OCI-LY1 (cell line): ENCODE measurements around the gene CDKAL1.

Experiments used
- CTCF ChIP-seq: fragments of 200-600 bp; sonication (generic), shearing (Covaris generic); IDR thresholded peaks from 2 replicates; pipeline ENCODE4 v1.5.1; 2017; ENCODE audit warnings: mild to moderate bottlenecking, antibody characterized with exemption, low read length, moderate library complexity, mixed read lengths
- EZH2 ChIP-seq: fragments of 200-600 bp; sonication (generic), shearing (Covaris generic); IDR thresholded peaks from 2 replicates; pipeline ENCODE4 v1.8.0; 2017; ENCODE audit warnings: borderline replicate concordance, mixed run types, mild to moderate bottlenecking, antibody characterized with exemption, low read length, moderate library complexity, mixed read lengths

GRCh38 chr6:20931772-20932171 lies 397.5 kb downstream of the CDKAL1 start:
- no peak for TF ChIP-seq CTCF
- no peak for TF ChIP-seq EZH2
